K562 (cell line): Measurements from ENCODE around the gene MEX3C. TPM values are rescaled to one million over a fixed set of nuclear protein-coding genes. Genes with fewer than 3 reads are reported as not detected.
A peak's percentile ranks its signal among the peaks of the same experiment; 100 is the strongest.

ENCODE experiments used
- ARID1B ChIP-seq: fragments of 450-650 bp; IDR thresholded peaks from 2 replicates; pipeline ENCODE4 v1.6.1; 2016; ENCODE audit warnings: antibody characterized with exemption, mild to moderate bottlenecking, inconsistent platforms
- ATF7 ChIP-seq: fragments of 450-650 bp; IDR thresholded peaks from 2 replicates; pipeline ENCODE4 v1.7.1; 2014; ENCODE audit warnings: mild to moderate bottlenecking, moderate library complexity
- CBX8 ChIP-seq: fragments of 200-600 bp; sonication (generic); IDR thresholded peaks from 2 replicates; pipeline ENCODE4 v1.6.1; 2012; ENCODE audit warnings: borderline replicate concordance, mixed run types, low read depth, mild to moderate bottlenecking, moderate library complexity, mixed read lengths, low read length, control low read depth, inconsistent platforms; ENCODE audit not compliant: poor library complexity, severe bottlenecking; ENCODE audit errors: extremely low read depth
- CTBP1 ChIP-seq: fragments of 450-650 bp; IDR thresholded peaks from 2 replicates; pipeline ENCODE4 v1.6.1; 2016; ENCODE audit warnings: borderline replicate concordance
- GABPA ChIP-seq: fragments of 200-800 bp; sonication (Bioruptor generic); conservative IDR thresholded peaks from 2 replicates; pipeline ENCODE4 v1.6.1; 2016; ENCODE audit warnings: low read depth, missing genetic modification characterization, missing compliant biosample characterization
- KLF10 ChIP-seq: fragments of 250-450 bp; sonication (Bioruptor Pico); IDR thresholded peaks from 2 replicates; pipeline ENCODE4 v1.6.1; 2021; ENCODE audit warnings: matching md5 sums
- NBN ChIP-seq: fragments of 450-650 bp; IDR thresholded peaks from 2 replicates; pipeline ENCODE4 v1.6.1; 2016; ENCODE audit warnings: low read depth, mild to moderate bottlenecking
- NCOA1 ChIP-seq: fragments of 450-650 bp; IDR thresholded peaks from 2 replicates; pipeline ENCODE4 v1.6.1; 2016; ENCODE audit warnings: low read depth
- PRPF4 ChIP-seq: fragments of 200-400 bp; formaldehyde crosslinking; IDR thresholded peaks from one replicate; pipeline ENCODE4 v1.6.1; 2017; ENCODE audit warnings: low read length, low read depth, mild to moderate bottlenecking; ENCODE audit not compliant: insufficient read depth, poor library complexity, severe bottlenecking
- SMARCA5 ChIP-seq: fragments of 450-650 bp; IDR thresholded peaks from 2 replicates; pipeline ENCODE4 v1.6.1; 2016
- SOX6 ChIP-seq: fragments of 450-650 bp; IDR thresholded peaks from 2 replicates; pipeline ENCODE4 v1.6.1; 2014; ENCODE audit warnings: mild to moderate bottlenecking
- TEAD4 ChIP-seq, 2 experiments: sonication (generic) in 1 of 2; formaldehyde crosslinking in 1 of 2; IDR thresholded peaks; 2 replicates each; pipeline versions ENCODE4 v1.6.1 to v1.8.0; 2012 to 2022; ENCODE audit warnings: borderline replicate concordance in 1 of 2, inconsistent platforms in 1 of 2, low read length in 1 of 2, mild to moderate bottlenecking in 1 of 2, missing genetic modification reagents in 1 of 2
- ZNF507 ChIP-seq: conservative IDR thresholded peaks from 2 replicates; pipeline ENCODE4 v1.6.1; 2017; ENCODE audit warnings: missing genetic modification characterization, missing compliant biosample characterization
- ZNF589 ChIP-seq: fragments of 200-800 bp; sonication (Bioruptor generic); IDR thresholded peaks from 2 replicates; pipeline ENCODE4 v1.6.1; 2016; ENCODE audit warnings: low read depth, missing genetic modification characterization, missing compliant biosample characterization
- polyA plus RNA-seq, 8 experiments: library from polyadenylated mRNA; depleted of rRNA in 4 of 8; stranded (reverse) in 5 of 8; unstranded in 3 of 8; fragments of >200 nt; fragmentation: Nextera tagmentation in 2 of 8; fragmentation: Illumina TruSeq in 1 of 8; extraction: Ambion mirVana in 2 of 8; extraction: Trizol in 1 of 8; gene quantifications; 2 replicates each; pipeline versions ENCODE4 v1.2.1 to v1.2.3, GENCODE V29; 2011 to 2014; ENCODE audit warnings: inconsistent platforms in 1 of 8, missing spikeins in 1 of 8
- total RNA-seq, 7 experiments: library from RNA; depleted of rRNA in 6 of 7; stranded (reverse); fragments of >200 nt in 6 of 7; fragmentation: Illumina TruSeq in 2 of 7; extraction: Trizol in 2 of 7; gene quantifications; 2 replicates each; pipeline versions ENCODE4 v1.2.1 to v1.2.3, GENCODE V29; 2011 to 2021; ENCODE audit warnings: low replicate concordance in 1 of 7
- TF ChIP-seq, protein P1 (sequence below): fragments of 450-650 bp; IDR thresholded peaks from 2 replicates; pipeline ENCODE4 v1.6.1; 2016; ENCODE audit warnings: mild to moderate bottlenecking, moderate library complexity
- TF ChIP-seq, protein P2 (sequence below): fragments of 450-650 bp; IDR thresholded peaks from 2 replicates; pipeline ENCODE4 v1.6.1; 2016

The MEX3C gene
- total and polyA plus RNA-seq, 9 of the 15 experiments (the other 6 are each of a cell fraction or from before 2014, with no cell fraction given): 2.4 to 14.2 (median 10.6) TPM

DNA sequence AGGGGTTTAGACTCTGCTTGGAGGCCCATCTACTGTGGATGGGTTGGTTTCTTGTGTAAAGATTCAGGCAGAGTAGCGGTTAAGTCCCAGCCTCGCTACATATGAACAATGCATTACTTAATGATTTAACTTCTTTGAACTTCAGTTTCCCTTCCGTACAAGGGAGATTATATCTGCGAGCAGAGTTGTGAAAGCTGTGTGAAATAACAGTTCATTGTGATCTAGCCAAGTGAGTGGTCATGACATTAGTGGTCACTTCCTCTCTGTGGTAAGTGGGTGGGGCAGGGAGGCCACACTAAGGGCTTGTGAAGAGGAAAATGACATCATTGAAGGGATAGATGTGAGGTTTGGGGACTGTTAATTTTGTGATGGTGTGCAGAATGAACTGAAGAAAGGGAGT lies 14.1 kb upstream of the MEX3C start (continued):
- TF ChIP-seq NBN (peak; percentile 79; the same call in 1 of the 2 replicates), TEAD4 (IDR thresholded peaks at IDR 0.05; ENCODE audit: low read length) (peak; percentile 14; the same call in 1 of the 2 replicates), TEAD4 (CRISPR knock-in tag; IDR thresholded peaks at IDR 0.05; ENCODE audit: borderline replicate concordance) (no peak), PRPF4 (no peak), ZNF507 (tag) (no peak), ATF7 (peak; percentile 97), SOX6 (peak; percentile 96), ZNF589 (CRISPR knock-in tag) (peak; percentile 74; the same call in 1 of the 2 replicates), GABPA (tag) (peak; percentile 74), NCOA1 (peak; percentile 50; the same call in 1 of the 2 replicates), CBX8 (no peak), ARID1B (peak; percentile 66), SMARCA5 (no peak), CTBP1 (peak; percentile 64; the same call in 1 of the 2 replicates), KLF10 (CRISPR knock-in tag) (no peak)
- TF ChIP-seq, protein P1, sequence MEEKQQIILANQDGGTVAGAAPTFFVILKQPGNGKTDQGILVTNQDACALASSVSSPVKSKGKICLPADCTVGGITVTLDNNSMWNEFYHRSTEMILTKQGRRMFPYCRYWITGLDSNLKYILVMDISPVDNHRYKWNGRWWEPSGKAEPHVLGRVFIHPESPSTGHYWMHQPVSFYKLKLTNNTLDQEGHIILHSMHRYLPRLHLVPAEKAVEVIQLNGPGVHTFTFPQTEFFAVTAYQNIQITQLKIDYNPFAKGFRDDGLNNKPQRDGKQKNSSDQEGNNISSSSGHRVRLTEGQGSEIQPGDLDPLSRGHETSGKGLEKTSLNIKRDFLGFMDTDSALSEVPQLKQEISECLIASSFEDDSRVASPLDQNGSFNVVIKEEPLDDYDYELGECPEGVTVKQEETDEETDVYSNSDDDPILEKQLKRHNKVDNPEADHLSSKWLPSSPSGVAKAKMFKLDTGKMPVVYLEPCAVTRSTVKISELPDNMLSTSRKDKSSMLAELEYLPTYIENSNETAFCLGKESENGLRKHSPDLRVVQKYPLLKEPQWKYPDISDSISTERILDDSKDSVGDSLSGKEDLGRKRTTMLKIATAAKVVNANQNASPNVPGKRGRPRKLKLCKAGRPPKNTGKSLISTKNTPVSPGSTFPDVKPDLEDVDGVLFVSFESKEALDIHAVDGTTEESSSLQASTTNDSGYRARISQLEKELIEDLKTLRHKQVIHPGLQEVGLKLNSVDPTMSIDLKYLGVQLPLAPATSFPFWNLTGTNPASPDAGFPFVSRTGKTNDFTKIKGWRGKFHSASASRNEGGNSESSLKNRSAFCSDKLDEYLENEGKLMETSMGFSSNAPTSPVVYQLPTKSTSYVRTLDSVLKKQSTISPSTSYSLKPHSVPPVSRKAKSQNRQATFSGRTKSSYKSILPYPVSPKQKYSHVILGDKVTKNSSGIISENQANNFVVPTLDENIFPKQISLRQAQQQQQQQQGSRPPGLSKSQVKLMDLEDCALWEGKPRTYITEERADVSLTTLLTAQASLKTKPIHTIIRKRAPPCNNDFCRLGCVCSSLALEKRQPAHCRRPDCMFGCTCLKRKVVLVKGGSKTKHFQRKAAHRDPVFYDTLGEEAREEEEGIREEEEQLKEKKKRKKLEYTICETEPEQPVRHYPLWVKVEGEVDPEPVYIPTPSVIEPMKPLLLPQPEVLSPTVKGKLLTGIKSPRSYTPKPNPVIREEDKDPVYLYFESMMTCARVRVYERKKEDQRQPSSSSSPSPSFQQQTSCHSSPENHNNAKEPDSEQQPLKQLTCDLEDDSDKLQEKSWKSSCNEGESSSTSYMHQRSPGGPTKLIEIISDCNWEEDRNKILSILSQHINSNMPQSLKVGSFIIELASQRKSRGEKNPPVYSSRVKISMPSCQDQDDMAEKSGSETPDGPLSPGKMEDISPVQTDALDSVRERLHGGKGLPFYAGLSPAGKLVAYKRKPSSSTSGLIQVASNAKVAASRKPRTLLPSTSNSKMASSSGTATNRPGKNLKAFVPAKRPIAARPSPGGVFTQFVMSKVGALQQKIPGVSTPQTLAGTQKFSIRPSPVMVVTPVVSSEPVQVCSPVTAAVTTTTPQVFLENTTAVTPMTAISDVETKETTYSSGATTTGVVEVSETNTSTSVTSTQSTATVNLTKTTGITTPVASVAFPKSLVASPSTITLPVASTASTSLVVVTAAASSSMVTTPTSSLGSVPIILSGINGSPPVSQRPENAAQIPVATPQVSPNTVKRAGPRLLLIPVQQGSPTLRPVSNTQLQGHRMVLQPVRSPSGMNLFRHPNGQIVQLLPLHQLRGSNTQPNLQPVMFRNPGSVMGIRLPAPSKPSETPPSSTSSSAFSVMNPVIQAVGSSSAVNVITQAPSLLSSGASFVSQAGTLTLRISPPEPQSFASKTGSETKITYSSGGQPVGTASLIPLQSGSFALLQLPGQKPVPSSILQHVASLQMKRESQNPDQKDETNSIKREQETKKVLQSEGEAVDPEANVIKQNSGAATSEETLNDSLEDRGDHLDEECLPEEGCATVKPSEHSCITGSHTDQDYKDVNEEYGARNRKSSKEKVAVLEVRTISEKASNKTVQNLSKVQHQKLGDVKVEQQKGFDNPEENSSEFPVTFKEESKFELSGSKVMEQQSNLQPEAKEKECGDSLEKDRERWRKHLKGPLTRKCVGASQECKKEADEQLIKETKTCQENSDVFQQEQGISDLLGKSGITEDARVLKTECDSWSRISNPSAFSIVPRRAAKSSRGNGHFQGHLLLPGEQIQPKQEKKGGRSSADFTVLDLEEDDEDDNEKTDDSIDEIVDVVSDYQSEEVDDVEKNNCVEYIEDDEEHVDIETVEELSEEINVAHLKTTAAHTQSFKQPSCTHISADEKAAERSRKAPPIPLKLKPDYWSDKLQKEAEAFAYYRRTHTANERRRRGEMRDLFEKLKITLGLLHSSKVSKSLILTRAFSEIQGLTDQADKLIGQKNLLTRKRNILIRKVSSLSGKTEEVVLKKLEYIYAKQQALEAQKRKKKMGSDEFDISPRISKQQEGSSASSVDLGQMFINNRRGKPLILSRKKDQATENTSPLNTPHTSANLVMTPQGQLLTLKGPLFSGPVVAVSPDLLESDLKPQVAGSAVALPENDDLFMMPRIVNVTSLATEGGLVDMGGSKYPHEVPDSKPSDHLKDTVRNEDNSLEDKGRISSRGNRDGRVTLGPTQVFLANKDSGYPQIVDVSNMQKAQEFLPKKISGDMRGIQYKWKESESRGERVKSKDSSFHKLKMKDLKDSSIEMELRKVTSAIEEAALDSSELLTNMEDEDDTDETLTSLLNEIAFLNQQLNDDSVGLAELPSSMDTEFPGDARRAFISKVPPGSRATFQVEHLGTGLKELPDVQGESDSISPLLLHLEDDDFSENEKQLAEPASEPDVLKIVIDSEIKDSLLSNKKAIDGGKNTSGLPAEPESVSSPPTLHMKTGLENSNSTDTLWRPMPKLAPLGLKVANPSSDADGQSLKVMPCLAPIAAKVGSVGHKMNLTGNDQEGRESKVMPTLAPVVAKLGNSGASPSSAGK: no peak
- TF ChIP-seq, protein P2, sequence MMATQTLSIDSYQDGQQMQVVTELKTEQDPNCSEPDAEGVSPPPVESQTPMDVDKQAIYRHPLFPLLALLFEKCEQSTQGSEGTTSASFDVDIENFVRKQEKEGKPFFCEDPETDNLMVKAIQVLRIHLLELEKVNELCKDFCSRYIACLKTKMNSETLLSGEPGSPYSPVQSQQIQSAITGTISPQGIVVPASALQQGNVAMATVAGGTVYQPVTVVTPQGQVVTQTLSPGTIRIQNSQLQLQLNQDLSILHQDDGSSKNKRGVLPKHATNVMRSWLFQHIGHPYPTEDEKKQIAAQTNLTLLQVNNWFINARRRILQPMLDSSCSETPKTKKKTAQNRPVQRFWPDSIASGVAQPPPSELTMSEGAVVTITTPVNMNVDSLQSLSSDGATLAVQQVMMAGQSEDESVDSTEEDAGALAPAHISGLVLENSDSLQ: 0 out of 2 replicates have a peak, but pooled peaks have one; percentile 8
